Lower leg skin (tissue), 4 donors: ENCODE measurements around the gene CLIC1. TPM values are rescaled to one million over a fixed set of nuclear protein-coding genes. Genes with fewer than 3 reads are reported as not detected.

ENCODE experiments used
- DNase-seq, 2 donors: peaks; one replicate each; pipeline ENCODE4 v3.0.0-alpha.2; 2019; ENCODE audit warnings: low spot score in 2 of 2
- H3K4me3 ChIP-seq: fragments of 200-600 bp; sonication (generic); 2 replicates; pipeline ENCODE4 v1.5.1; 2017; ENCODE audit warnings: mild to moderate bottlenecking, low read depth; ENCODE audit not compliant: poor library complexity, severe bottlenecking
- POLR2A ChIP-seq, 2 donors: fragments of 450-650 bp; IDR thresholded peaks; one replicate each; pipeline ENCODE4 v1.6.1; 2016 to 2017; ENCODE audit warnings: antibody characterized with exemption in 2 of 2, mild to moderate bottlenecking in 1 of 2, moderate library complexity in 1 of 2
- WGBS, 2 donors: methylation state at CpG; one replicate each; pipeline ENCODE4 v1.1.5; 2018; 5-methylcytosine and 5-hydroxymethylcytosine counted together
- intact Hi-C: fragments of 100-400 bp; cut with DNase I; formaldehyde crosslinking; loops from one replicate; pipeline ENCODE4 v1.15.0; 2023; ENCODE audit warnings: low total_unique reads
- total RNA-seq, 4 donors: library from RNA; depleted of rRNA; stranded (reverse); fragments of >200 nt; gene quantifications; one replicate each; pipeline ENCODE4 v1.1.0, GENCODE V29; 2016
- TF ChIP-seq, protein P1 (sequence below), 3 donors: fragments of 450-650 bp; IDR thresholded peaks; one replicate each; pipeline ENCODE4 v1.5.1; 2016; ENCODE audit warnings: antibody characterized with exemption in 3 of 3, mild to moderate bottlenecking in 3 of 3, moderate library complexity in 2 of 3

CLIC1 gene
- total RNA-seq, 4 donors from 2014 or later: 293 to 430 (median 393) TPM

DNA sequence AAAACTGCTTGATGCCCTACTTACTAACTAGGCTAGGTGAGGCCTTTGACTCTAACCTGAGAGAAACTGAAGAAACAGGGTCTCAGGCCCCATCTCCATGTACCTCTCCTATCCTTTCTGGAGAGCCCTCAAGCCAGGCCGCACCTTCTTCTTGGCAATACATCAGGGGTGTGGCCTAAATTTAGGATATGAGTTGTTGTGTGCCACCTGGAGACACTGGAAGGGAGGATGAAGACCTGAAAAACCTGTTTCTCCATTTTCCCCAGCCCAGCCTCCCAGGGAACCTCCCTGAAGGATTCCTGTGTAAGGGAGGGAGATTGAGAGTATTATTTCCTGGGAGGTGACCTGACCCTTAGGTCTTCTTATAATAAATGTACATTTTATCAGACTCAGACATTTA is 18.1 kb downstream of the CLIC1 start:
- TF ChIP-seq POLR2A (IDR thresholded peaks at IDR 0.05): no peak
- TF ChIP-seq, protein P1, sequence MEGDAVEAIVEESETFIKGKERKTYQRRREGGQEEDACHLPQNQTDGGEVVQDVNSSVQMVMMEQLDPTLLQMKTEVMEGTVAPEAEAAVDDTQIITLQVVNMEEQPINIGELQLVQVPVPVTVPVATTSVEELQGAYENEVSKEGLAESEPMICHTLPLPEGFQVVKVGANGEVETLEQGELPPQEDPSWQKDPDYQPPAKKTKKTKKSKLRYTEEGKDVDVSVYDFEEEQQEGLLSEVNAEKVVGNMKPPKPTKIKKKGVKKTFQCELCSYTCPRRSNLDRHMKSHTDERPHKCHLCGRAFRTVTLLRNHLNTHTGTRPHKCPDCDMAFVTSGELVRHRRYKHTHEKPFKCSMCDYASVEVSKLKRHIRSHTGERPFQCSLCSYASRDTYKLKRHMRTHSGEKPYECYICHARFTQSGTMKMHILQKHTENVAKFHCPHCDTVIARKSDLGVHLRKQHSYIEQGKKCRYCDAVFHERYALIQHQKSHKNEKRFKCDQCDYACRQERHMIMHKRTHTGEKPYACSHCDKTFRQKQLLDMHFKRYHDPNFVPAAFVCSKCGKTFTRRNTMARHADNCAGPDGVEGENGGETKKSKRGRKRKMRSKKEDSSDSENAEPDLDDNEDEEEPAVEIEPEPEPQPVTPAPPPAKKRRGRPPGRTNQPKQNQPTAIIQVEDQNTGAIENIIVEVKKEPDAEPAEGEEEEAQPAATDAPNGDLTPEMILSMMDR (IDR thresholded peaks at IDR 0.05): no peak
- no peak for DNase-seq
- intact Hi-C loops: no loop called here
- no peak overlapping the region for H3K4me3 ChIP-seq
- WGBS, 2 donors: 56 to 60% methylated on average over 1 of the region's 1 CpG

DNA sequence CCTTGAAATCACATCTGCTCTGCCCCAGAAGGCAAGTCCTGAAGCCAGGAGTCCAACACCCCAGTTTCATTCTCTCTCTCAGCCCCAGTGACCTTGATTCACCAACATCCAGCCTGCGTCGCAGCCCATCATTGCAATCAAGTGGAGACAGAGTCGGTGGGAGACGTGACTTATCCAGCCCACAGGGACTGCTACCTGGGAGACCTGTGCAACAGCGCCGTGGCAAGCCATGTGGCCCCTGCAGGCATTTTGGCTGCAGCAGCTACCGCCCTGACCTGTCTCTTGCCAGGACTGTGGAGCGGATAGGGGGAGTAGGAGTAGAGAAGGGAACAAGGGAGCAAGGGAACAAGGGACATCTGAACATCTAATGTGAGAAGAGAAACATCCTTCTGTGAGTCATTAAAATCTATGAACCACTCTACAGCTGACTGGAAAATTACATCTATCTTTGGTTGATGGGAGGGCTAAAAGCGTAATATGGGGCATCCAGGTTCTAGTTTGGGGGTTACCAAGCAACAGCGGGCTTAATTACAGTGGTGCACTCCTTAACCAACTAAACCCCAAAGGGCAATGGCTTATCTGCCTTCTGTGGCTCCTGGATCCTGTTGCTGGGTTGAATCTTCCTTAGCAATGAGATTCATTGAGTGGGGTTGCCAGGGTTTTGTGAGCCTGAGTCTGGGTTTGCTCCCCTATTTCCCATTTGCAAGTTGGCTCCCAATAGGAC is 18.7 kb downstream of the CLIC1 start:
- no peak for DNase-seq
- no peak for TF ChIP-seq POLR2A (IDR thresholded peaks at IDR 0.05)
- TF ChIP-seq, protein P1 (IDR thresholded peaks at IDR 0.05): no peak
- 47 to 61% methylated on average over 10 of the region's 10 CpGs for WGBS, 2 donors
- intact Hi-C loops: no loop called here
- H3K4me3 ChIP-seq: no peak overlapping the region

DNA sequence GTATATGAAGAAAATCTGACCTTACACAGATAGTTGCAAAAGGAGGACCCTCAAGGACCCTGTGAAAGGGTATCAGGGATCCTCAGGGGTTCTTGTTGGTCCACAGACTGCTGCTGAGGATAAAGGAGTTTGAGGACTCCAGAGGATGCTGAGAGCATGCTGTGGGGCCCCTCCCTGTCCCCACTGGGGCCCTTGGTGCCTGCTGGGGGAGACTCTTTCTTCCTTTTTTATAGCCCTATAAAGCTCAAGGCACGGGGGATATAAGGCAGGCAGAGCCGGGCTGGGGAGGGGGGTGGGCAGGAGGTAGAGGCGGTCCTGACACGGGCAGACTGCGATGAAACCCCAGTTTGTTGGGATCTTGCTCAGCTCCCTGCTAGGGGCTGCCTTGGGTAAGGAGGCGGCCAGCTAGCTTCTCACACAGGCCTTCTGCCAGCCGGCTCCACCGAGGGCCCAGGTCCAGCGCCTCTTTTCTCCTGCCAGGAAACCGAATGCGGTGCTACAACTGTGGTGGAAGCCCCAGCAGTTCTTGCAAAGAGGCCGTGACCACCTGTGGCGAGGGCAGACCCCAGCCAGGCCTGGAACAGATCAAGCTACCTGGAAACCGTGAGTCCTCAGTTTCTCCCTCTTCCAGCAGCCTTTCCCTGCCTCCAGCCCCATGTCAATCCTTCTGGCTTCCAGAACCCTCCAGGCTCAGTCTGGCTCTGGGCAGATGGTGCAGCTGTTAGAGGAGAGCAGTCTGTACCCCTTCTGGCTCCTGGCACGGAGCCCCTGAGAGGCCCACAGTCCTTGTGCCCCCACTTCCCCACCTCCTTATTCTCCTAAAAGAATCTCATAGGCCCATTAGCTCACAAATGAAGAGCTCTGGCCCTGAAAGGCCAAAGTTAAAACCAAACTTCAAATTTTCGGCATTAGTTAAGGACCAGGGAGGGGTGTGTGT is 21.0 kb downstream of the CLIC1 start, which contains the start of gene LY6G6D:
Gene LY6G6D, plus strand, starts transcription at position 327 of the 937 bp plus-strand sequence. Its CDS starts 8 bp downstream, at position 335.
- intact Hi-C loops: no loop called here
- TF ChIP-seq POLR2A (IDR thresholded peaks at IDR 0.05): no peak
- TF ChIP-seq, protein P1 (IDR thresholded peaks at IDR 0.05): no peak
- no peak for DNase-seq
- WGBS, 2 donors: 46 to 51% methylated on average over 16 of the region's 16 CpGs
- H3K4me3 ChIP-seq: no peak within 1 kb of the TSS

DNA sequence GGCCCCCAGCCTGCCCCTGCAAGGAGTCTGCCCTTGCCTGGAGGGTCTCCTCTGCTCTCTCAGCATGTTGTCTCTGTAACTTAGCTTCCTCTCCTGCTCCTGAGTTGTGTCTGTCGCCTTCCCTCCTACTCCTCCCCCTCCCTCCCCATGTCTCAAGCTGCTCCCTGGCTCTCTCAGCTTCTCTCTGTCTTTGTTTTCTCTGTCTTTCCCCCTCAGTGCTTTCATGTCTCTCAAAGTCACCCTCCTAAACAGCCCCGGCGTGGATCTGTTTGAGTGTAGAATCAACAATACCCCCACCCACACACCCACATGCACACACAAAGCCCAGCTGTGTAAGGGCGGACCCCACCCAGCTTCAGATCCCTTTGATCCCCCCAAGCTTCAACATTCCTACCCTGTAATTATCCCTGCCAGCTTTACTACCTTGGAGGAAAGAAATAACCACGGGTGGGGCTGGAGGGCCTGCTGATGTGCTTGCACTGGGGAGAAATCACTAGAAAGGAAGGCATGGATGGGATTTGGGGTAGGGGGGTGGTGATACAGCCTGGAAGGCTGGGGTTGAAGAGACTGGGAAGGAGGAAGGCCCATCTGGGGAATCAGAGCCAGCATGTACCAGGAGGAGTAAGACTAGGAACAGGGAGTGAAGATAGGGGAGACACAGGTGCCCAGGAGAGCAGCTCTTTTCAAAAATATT is 22.2 kb downstream of the CLIC1 start:
- no peak for DNase-seq
- TF ChIP-seq, protein P1 (IDR thresholded peaks at IDR 0.05): no peak
- no peak for TF ChIP-seq POLR2A (IDR thresholded peaks at IDR 0.05)
- WGBS, 2 donors: 27 to 28% methylated on average over 5 of the region's 5 CpGs
- no peak overlapping the region for H3K4me3 ChIP-seq
- intact Hi-C loops: no loop called here

DNA sequence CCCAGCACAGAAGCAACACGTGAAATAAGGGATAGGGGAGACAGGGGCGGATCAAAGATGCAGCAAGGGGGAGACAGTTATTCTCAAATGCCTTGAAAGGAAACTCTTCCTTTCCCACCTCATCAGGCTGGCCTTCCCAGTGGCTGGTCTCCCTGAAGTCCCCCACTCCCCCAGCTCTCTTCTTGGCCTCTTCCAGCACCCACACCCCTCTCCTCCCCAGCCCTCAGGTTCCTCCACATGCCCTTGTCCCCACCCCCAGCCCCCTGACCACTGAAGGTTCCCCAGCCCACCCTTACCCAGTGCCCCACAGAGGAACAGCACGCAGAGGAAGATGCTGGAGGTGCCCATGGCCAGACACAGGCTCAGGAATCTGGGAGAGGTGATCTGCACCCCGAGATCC is 22.9 kb downstream of the CLIC1 start:
- 57 to 70% methylated on average over 4 of the region's 4 CpGs for WGBS, 2 donors
- intact Hi-C loops: no loop called here
- H3K4me3 ChIP-seq: no peak overlapping the region
- DNase-seq: no peak
- TF ChIP-seq, protein P1 (IDR thresholded peaks at IDR 0.05): no peak
- TF ChIP-seq POLR2A (IDR thresholded peaks at IDR 0.05): no peak
